ENCODE results near the gene LFNG. TPM values are rescaled to one million over a fixed set of nuclear protein-coding genes. Genes with fewer than 3 reads are reported as not detected.

The LFNG gene
- total RNA-seq, 1 experiment from 2014 or later: 21.3 TPM

DNA sequence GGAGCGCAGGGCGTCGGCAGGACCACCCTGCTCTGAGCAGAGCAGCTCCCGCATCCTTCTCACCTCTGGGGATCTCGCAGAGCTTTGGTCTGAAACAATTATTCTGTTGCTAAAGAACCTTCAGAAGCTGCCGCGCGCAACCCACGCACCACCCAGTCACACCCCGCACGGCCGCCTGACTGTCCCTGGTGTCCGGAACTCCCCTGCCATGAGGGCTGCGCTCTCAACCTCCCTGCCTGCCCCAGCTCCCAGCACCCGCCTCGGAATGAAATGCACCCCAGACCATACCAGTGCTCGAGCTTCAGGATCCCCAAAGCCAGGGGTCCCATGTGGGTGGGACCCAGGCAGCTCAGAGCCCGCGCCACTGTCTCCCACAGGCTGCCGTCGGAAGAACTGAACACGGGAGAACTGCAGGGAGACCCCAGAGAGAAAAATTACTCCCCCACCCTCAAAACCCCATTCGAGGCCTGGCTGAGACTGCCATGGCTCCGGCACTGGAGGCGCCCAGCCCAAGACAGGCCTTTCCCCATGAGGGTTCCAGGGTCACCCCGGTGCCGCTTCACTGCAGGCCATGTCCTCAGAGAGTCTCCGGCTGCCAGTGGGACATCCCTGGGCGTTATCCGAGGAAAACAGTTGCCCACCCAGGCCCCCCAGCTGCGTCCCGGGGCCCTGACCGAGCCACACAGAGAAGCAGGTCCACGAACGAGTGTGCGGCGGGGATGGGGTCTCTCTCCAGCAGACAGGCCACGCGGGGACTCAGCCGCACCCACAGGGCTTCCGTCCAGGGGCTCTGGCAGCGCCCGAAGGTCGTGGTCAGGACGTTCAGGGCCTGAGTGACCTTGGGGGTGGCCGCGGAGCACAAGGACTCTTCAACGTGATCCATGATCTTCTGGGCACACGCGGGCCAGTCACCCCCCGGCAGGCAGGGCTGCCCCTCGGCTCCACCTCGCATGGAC is 23.6 kb downstream of the LFNG start:
- TF ChIP-seq CTCF (conservative IDR thresholded peaks at IDR 0.05): no peak
- TF ChIP-seq EZH2 (IDR thresholded peaks at IDR 0.05; ENCODE audit: low read depth): no peak
- DNase-seq: no peak
- no peaks in the 10 kb centered on the region for H3K9me3 ChIP-seq (ENCODE audit: insufficient read depth, low read depth)
- H3F3A ChIP-seq (ENCODE audit: insufficient read depth, low read depth): peaks cover 3% of the 10 kb centered on the region; the same call in 1 of the 2 replicates
- H3K4me3 ChIP-seq: no peak overlapping the region
- H3K27me3 ChIP-seq (ENCODE audit: insufficient read depth, low read depth): no peaks in the 10 kb centered on the region
- no peaks in the 10 kb centered on the region for H3K9me2 ChIP-seq (ENCODE audit: insufficient read depth)
- BruUV-seq (replicated peaks): no TSS peak
- no peak overlapping the region for H3K4me2 ChIP-seq
- intact Hi-C loops (cut with micrococcal nuclease; ENCODE audit: unreplicated experiment): loop anchor here (10.0 kb wide), 1 partner anchor 1698 kb away; no protein-coding TSS in a partner anchor
- ChIA-PET POLR2A (ENCODE audit: unreplicated experiment) (no interaction called here), CTCF (no interaction called here)
- H4K20me1 ChIP-seq (ENCODE audit: insufficient read depth): no peaks in the 10 kb centered on the region; the same call in 1 of the 2 replicates
- H3K27ac ChIP-seq: no peak overlapping the region
- no peaks in the 10 kb centered on the region for H3K79me2 ChIP-seq (ENCODE audit: low read depth)
- H3K36me3 ChIP-seq (ENCODE audit: low read depth): peaks cover 20% of the 10 kb centered on the region; the same call in 1 of the 2 replicates
- no peaks in the 10 kb centered on the region for H3K4me1 ChIP-seq (replicated peaks; ENCODE audit: insufficient read depth)
- no peak overlapping the region for H2AFZ ChIP-seq

DNA sequence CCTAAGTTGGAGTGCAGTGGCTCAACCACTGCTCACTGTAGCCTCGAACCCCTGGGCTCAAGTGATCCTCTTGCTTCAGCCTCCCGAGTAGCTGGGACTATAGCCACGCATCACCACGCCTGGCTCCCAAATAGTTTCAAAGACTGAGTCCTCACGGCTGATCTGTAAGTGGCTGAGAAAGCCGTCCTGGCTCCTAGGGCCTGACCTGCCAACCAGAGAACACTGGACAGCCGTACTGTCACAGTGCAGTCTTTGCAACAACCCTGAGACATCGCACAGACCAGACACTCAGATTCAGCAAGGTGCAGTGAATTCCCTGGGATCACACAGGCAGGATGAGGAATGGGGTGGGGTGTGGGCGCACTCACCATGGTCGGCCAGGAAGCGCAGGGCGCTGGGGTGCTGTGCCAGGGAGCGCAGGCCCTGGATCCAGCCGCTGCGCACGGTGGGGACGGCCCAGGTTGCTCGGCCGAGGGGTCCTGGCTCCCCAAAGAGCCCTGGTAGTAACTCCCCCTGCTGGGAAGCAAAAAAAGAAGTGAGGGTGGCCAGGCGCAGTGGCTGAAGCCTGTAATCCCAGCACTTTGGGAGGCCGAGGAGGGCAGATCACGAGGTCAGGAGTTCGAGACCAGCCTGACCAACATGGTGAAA is 25.1 kb downstream of the LFNG start:
- ChIA-PET POLR2A (ENCODE audit: unreplicated experiment) (no interaction called here), CTCF (no interaction called here)
- BruUV-seq (replicated peaks): no TSS peak
- no peak overlapping the region for H3K4me3 ChIP-seq
- intact Hi-C loops (cut with micrococcal nuclease; ENCODE audit: unreplicated experiment): loop anchor here (10.0 kb wide), 1 partner anchor 1700 kb away; no protein-coding TSS in a partner anchor
- peaks cover 3% of the 10 kb centered on the region; the same call in 1 of the 2 replicates for H3F3A ChIP-seq (ENCODE audit: insufficient read depth, low read depth)
- no peak for TF ChIP-seq CTCF (conservative IDR thresholded peaks at IDR 0.05)
- no peak for TF ChIP-seq EZH2 (IDR thresholded peaks at IDR 0.05; ENCODE audit: low read depth)
- no peaks in the 10 kb centered on the region for H3K4me1 ChIP-seq (replicated peaks; ENCODE audit: insufficient read depth)
- no peak for DNase-seq
- H3K9me3 ChIP-seq (ENCODE audit: insufficient read depth, low read depth): no peaks in the 10 kb centered on the region
- H3K27me3 ChIP-seq (ENCODE audit: insufficient read depth, low read depth): no peaks in the 10 kb centered on the region
- no peak overlapping the region for H2AFZ ChIP-seq
- no peak overlapping the region for H3K27ac ChIP-seq
- H3K9me2 ChIP-seq (ENCODE audit: insufficient read depth): no peaks in the 10 kb centered on the region
- H4K20me1 ChIP-seq (ENCODE audit: insufficient read depth): peaks cover under 1% of the 10 kb centered on the region; the same call in 1 of the 2 replicates
- H3K36me3 ChIP-seq (ENCODE audit: low read depth): peaks cover 20% of the 10 kb centered on the region
- no peak overlapping the region for H3K4me2 ChIP-seq
- no peaks in the 10 kb centered on the region for H3K79me2 ChIP-seq (ENCODE audit: low read depth)

GRCh38 chr7:2545746-2546425 is 26.3 kb downstream of the LFNG start:
- POLR2A ChIA-PET (ENCODE audit: unreplicated experiment): no interaction called here
- no TSS peak for BruUV-seq (replicated peaks)

More at GRCh38 chr7:2545746-2546425, 26.3 kb downstream of the LFNG start:
- Histone ChIP-seq H4K20me1 (ENCODE audit: insufficient read depth) (peaks cover 13% of the 10 kb centered on the region; the same call in 1 of the 2 replicates), H3K9me3 (ENCODE audit: insufficient read depth, low read depth) (no peaks in the 10 kb centered on the region), H3K27me3 (ENCODE audit: insufficient read depth, low read depth) (no peaks in the 10 kb centered on the region), H3K4me1 (replicated peaks; ENCODE audit: insufficient read depth) (no peaks in the 10 kb centered on the region), H3K9me2 (ENCODE audit: insufficient read depth) (no peaks in the 10 kb centered on the region), H3K4me2 (no peak overlapping the region), H2AFZ (no peak overlapping the region), H3K27ac (no peak overlapping the region), H3F3A (ENCODE audit: insufficient read depth, low read depth) (peaks cover 13% of the 10 kb centered on the region; the same call in 1 of the 2 replicates), H3K79me2 (ENCODE audit: low read depth) (no peaks in the 10 kb centered on the region), H3K4me3 (no peak overlapping the region), H3K36me3 (ENCODE audit: low read depth) (peaks cover 20% of the 10 kb centered on the region)
- no peak for DNase-seq
- CTCF ChIA-PET: no interaction called here
- TF ChIP-seq CTCF (conservative IDR thresholded peaks at IDR 0.05) (no peak), EZH2 (IDR thresholded peaks at IDR 0.05; ENCODE audit: low read depth) (no peak)
- intact Hi-C loops (cut with micrococcal nuclease; ENCODE audit: unreplicated experiment): loop anchor here (10.0 kb wide), 1 partner anchor 1701 kb away; no protein-coding TSS in a partner anchor
